Ammon's horn (tissue), 1 donor: ENCODE measurements around the gene AJM1.
"Not testable (repeated sequence)": the region's sequence is repeated elsewhere in the genome, so short reads cannot be mapped to it uniquely, and the experiment has no call there.

ENCODE experiments used
- DNase-seq: peaks from one replicate; pipeline ENCODE4 v3.0.0-alpha.2; 2016; ENCODE audit warnings: low spot score

AJM1 gene

GRCh38 chr9:136880651-136881050 is 38.4 kb downstream of the AJM1 start:
- DNase-seq = no peak

- no peak for DNase-seq
These were observed 39.4 kb downstream of the AJM1 start for GRCh38 chr9:136881691-136882108.

GRCh38 chr9:136882109-136882946 is 40.0 kb downstream of the AJM1 start:
- DNase-seq = no peak

GRCh38 chr9:136882947-136883283 is 40.6 kb downstream of the AJM1 start:
- not testable (repeated sequence) for DNase-seq

GRCh38 chr9:136883670-136884069 is 41.4 kb downstream of the AJM1 start:
- not testable (repeated sequence) for DNase-seq

- DNase-seq = peak; percentile 99
These were observed 43.8 kb downstream of the AJM1 start, which contains the start of gene TRAF2 for GRCh38 chr9:136885950-136886578. Gene TRAF2, plus strand, starts transcription at chr9:136886516. Its CDS starts 12,225 bp downstream, at chr9:136898741.

GRCh38 chr9:136886610-136887597 is 44.6 kb downstream of the AJM1 start:
- peak; percentile 6 for DNase-seq

- DNase-seq = no peak
These were observed 46.2 kb downstream of the AJM1 start for GRCh38 chr9:136888454-136888853.

GRCh38 chr9:136889858-136890257 is 47.6 kb downstream of the AJM1 start:
- no peak for DNase-seq

- DNase-seq = no peak
These were observed 48.4 kb downstream of the AJM1 start for GRCh38 chr9:136890661-136891060.
